ENCODE data around the gene ADD3. TPM values are rescaled to one million over a fixed set of nuclear protein-coding genes. Genes with fewer than 3 reads are reported as not detected.

Gene ADD3
- total RNA-seq, 2 donors from 2014 or later, result 127 to 131 TPM

- Histone ChIP-seq H3K4me1 (no peaks in the 10 kb centered on the region), H3K27ac (no peak overlapping the region), H3K4me3 (no peak overlapping the region), H3K9ac (ENCODE audit: low read depth in 2 of 2, low read length in 2 of 2) (no peak overlapping the region), H3K27me3 (no peaks in the 10 kb centered on the region), H3K9me3 (no peaks in the 10 kb centered on the region), H3K36me3 (no peaks in the 10 kb centered on the region)
- DNase-seq, result no peak
- no peak for TF ChIP-seq CTCF (IDR thresholded peaks at IDR 0.05)
- intact Hi-C loops (cut with DNase I), result no loop called here
Measured at GRCh38 chr10:110091830-110092229, 84.0 kb downstream of the ADD3 start.

- intact Hi-C loops (cut with DNase I), result no loop called here
- no peak for DNase-seq
- no peaks in the 10 kb centered on the region for H3K27me3 ChIP-seq
- H3K27ac ChIP-seq, result no peak overlapping the region
- H3K9ac ChIP-seq (ENCODE audit: low read depth in 2 of 2, low read length in 2 of 2), result no peak overlapping the region
- no peaks in the 10 kb centered on the region for H3K9me3 ChIP-seq
- H3K4me3 ChIP-seq, result no peak overlapping the region
- no peaks in the 10 kb centered on the region for H3K4me1 ChIP-seq
- H3K36me3 ChIP-seq, result no peaks in the 10 kb centered on the region
- TF ChIP-seq CTCF (IDR thresholded peaks at IDR 0.05), result no peak
Measured at GRCh38 chr10:110093722-110094121, 85.9 kb downstream of the ADD3 start.

- TF ChIP-seq CTCF (IDR thresholded peaks at IDR 0.05), result no peak
Measured at GRCh38 chr10:110094786-110095185, 87.0 kb downstream of the ADD3 start.

GRCh38 chr10:110101464-110102144 is 93.8 kb downstream of the ADD3 start:
- DNase-seq, result no peak
- TF ChIP-seq CTCF (IDR thresholded peaks at IDR 0.05), result no peak
- no peak overlapping the region for H3K27ac ChIP-seq

More at GRCh38 chr10:110094786-110095185, 87.0 kb downstream of the ADD3 start:
- Histone ChIP-seq H3K4me1 (no peaks in the 10 kb centered on the region), H3K4me3 (no peak overlapping the region), H3K36me3 (no peaks in the 10 kb centered on the region), H3K27me3 (no peaks in the 10 kb centered on the region), H3K9me3 (no peaks in the 10 kb centered on the region), H3K9ac (ENCODE audit: low read depth in 2 of 2, low read length in 2 of 2) (no peak overlapping the region), H3K27ac (no peak overlapping the region)
- no peak for DNase-seq
- intact Hi-C loops (cut with DNase I), result no loop called here

GRCh38 chr10:110103921-110104461 is 96.2 kb downstream of the ADD3 start:
- H3K36me3 ChIP-seq, result no peaks in the 10 kb centered on the region
- no peak overlapping the region for H3K27ac ChIP-seq
- DNase-seq, result no peak
- no peak overlapping the region for H3K4me3 ChIP-seq
- no peaks in the 10 kb centered on the region for H3K9me3 ChIP-seq
- no peak overlapping the region for H3K9ac ChIP-seq (ENCODE audit: low read depth in 2 of 2, low read length in 2 of 2)
- no peaks in the 10 kb centered on the region for H3K4me1 ChIP-seq
- intact Hi-C loops (cut with DNase I), result no loop called here
- no peak for TF ChIP-seq CTCF (IDR thresholded peaks at IDR 0.05)
- no peaks in the 10 kb centered on the region for H3K27me3 ChIP-seq

More at GRCh38 chr10:110101464-110102144, 93.8 kb downstream of the ADD3 start:
- Histone ChIP-seq H3K27me3 (no peaks in the 10 kb centered on the region), H3K36me3 (no peaks in the 10 kb centered on the region), H3K4me3 (no peak overlapping the region), H3K4me1 (no peaks in the 10 kb centered on the region), H3K9me3 (no peaks in the 10 kb centered on the region), H3K9ac (ENCODE audit: low read depth in 2 of 2, low read length in 2 of 2) (no peak overlapping the region)
- intact Hi-C loops (cut with DNase I), result no loop called here

Data from colonic mucosa (tissue), 4 donors.